Stimulated activated naive B cell treated with anti-CD40 and anti-IgM and Interleukin-4, amounts not matched to agents 10 μg/mL and 1 μg/mL and 100 μg/mL, for 72 hours (primary cell): Measurements from ENCODE around the gene GPC1.

Experiments
- ATAC-seq, 2 donors: fragments of 150-1000 bp; cut with Tn5 transposase; replicated peaks; 2 replicates each; pipeline ENCODE4 v1.10.0; 2021; ENCODE audit warnings: moderate library complexity in 1 of 2
- DNase-seq: peaks from one replicate; pipeline ENCODE4 v3.0.0; 2021
- H3K27ac Mint-ChIP-seq: one replicate; pipeline ENCODE4 v1.8.0; 2022; ENCODE audit warnings: mild to moderate bottlenecking, mixed read lengths
- H3K27me3 Mint-ChIP-seq, 2 donors: one replicate each; pipeline ENCODE4 v1.8.0; 2022; ENCODE audit warnings: mixed read lengths in 2 of 2
- H3K36me3 Mint-ChIP-seq, 2 donors: one replicate each; pipeline ENCODE4 v1.8.0; 2022; ENCODE audit warnings: mixed read lengths in 2 of 2, mild to moderate bottlenecking in 1 of 2
- H3K4me1 Mint-ChIP-seq, 2 donors: one replicate each; pipeline ENCODE4 v1.8.0; 2022; ENCODE audit warnings: mixed read lengths in 2 of 2, mild to moderate bottlenecking in 1 of 2
- H3K4me3 Mint-ChIP-seq, 2 donors: one replicate each; pipeline ENCODE4 v1.8.0; 2022; ENCODE audit warnings: mild to moderate bottlenecking in 2 of 2, mixed read lengths in 2 of 2, moderate library complexity in 1 of 2
- H3K9me3 Mint-ChIP-seq, 2 donors: one replicate each; pipeline ENCODE4 v1.8.0; 2022; ENCODE audit warnings: mixed read lengths in 2 of 2, mild to moderate bottlenecking in 1 of 2

Gene GPC1

GRCh38 chr2:240436683-240437550, 1.5 kb downstream of the GPC1 start:
- Mint-ChIP-seq H3K27ac (no peak overlapping the region), H3K4me1 (peaks cover 14 to 33% of the 10 kb centered on the region in 2 donors), H3K27me3 (peaks cover 38 to 56% of the 10 kb centered on the region in 2 donors), H3K4me3 (peak overlapping the region; percentile 61 to 62), H3K36me3 (no peaks in the 10 kb centered on the region), H3K9me3 (no peaks in the 10 kb centered on the region)
- ATAC-seq (no peak), DNase-seq (no peak)

- no peak for DNase-seq
- peaks cover 33 to 51% of the 10 kb centered on the region in 2 donors for H3K27me3 Mint-ChIP-seq
- no peak overlapping the region for H3K4me3 Mint-ChIP-seq
- ATAC-seq: no peak
- no peaks in the 10 kb centered on the region for H3K9me3 Mint-ChIP-seq
- peaks cover 14 to 33% of the 10 kb centered on the region in 2 donors for H3K4me1 Mint-ChIP-seq
- no peaks in the 10 kb centered on the region for H3K36me3 Mint-ChIP-seq
- H3K27ac Mint-ChIP-seq: no peak overlapping the region
Observed at GRCh38 chr2:240437551-240437860, 2.0 kb downstream of the GPC1 start.

- peak; percentile 44 to 55 for ATAC-seq
- Mint-ChIP-seq H3K27ac (no peak overlapping the region), H3K27me3 (peaks cover 26 to 44% of the 10 kb centered on the region in 2 donors), H3K4me1 (peaks cover 14 to 33% of the 10 kb centered on the region in 2 donors), H3K9me3 (no peaks in the 10 kb centered on the region), H3K36me3 (no peaks in the 10 kb centered on the region), H3K4me3 (peak overlapping the region in 1 of 2 donors; percentile 9)
- peak; percentile 37 for DNase-seq
Observed at GRCh38 chr2:240437861-240438809, 2.7 kb downstream of the GPC1 start.

DNA sequence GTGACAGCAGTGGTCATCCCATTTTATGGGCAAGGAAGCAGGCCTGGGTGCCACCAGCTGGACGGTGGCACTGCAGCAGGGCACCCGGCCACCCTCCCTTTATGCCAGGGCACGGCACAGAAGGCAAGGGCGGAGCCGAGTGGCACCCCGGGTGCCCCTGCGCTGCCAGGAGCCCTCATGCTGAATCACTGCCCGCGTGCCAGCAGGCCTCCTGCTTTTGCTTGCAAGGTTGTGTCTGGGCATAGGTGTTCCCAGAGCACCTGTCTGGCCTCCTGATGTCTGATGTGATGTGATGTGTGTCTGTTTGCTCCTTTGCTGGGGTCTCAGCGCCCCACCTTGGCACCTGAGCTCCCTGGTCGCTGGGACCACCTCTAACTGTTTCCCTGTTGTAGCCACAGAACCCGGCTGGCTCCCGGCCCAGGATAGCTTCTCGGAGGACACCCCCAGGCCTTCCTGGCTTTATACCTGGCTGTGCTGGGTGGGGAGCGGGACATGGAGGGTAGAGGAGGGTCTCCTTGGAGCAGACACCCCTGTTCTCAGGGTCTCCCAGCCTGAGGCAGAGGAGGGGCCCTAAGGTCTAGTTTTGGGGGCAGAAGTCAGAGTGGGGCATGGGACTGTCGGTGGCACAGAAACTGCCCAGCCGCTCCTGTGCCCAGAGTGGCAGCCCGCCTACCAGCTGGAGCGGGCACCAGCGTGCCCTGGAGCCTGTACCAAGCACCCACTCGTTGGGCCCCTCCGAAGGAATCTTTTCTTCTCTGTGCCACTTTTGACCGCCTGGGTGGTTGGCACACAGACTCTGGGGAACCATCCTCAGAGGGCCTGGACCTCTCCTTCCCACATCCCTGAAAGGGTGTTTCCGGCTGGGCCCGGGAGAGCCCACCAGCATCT, 3.6 kb downstream of the GPC1 start:
- Mint-ChIP-seq H3K36me3 (no peaks in the 10 kb centered on the region), H3K9me3 (no peaks in the 10 kb centered on the region), H3K4me1 (peaks cover 12 to 29% of the 10 kb centered on the region in 2 donors), H3K27me3 (peaks cover 20 to 35% of the 10 kb centered on the region in 2 donors), H3K27ac (no peak overlapping the region), H3K4me3 (no peak overlapping the region)
- DNase-seq: no peak
- ATAC-seq: no peak

DNA sequence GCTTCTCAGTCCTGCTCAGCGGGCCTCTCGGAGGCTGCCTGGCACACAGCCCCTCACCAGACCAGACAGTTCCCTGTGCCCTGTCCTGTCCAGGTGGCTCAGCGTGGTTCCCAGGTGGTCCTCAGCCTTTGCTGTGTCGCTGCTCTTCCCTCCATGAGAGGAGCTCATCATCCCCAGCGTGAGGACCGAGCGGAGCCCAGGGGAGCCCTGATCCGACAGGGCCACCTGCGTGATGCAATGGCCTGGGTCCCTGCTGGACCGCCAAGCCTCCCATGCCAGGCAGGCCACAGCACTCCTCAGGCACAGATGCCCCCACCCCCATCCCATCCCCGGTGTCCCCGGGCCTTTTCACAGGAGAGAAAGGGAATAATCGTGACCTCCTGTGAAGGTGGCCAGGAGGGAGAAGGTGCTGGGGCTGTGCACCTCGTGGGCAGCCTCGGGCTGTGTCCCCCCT, 4.3 kb downstream of the GPC1 start:
- Mint-ChIP-seq H3K4me1 (peaks cover 10 to 23% of the 10 kb centered on the region in 2 donors), H3K27me3 (peaks cover 20 to 37% of the 10 kb centered on the region in 2 donors), H3K4me3 (no peak overlapping the region), H3K36me3 (no peaks in the 10 kb centered on the region), H3K27ac (no peak overlapping the region), H3K9me3 (no peaks in the 10 kb centered on the region)
- no peak for DNase-seq
- no peak for ATAC-seq

DNA sequence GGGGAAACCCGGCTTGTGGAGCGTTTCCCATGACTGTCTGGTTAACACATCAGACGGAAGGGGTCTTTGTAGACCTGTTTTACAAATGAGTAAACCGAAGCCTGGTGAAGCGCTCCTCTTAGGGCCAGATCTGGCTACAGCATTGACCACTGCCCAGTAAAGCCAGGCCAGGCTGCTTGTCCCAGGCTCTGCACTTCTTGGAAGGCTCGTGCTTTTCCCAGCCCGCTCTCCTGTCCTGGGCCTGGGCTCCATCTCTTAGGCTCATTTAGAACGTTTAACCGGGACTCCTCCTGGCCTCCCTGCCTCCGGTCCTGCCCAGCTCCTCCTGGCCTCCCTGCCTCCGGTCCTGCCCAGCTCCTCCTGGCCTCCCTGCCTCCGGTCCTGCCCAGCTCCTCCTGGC, 4.8 kb downstream of the GPC1 start:
- ATAC-seq (no peak), DNase-seq (no peak)
- Mint-ChIP-seq H3K27me3 (peaks cover 24 to 42% of the 10 kb centered on the region in 2 donors), H3K9me3 (no peaks in the 10 kb centered on the region), H3K27ac (no peak overlapping the region), H3K36me3 (no peaks in the 10 kb centered on the region), H3K4me3 (no peak overlapping the region), H3K4me1 (peaks cover 9 to 22% of the 10 kb centered on the region in 2 donors)

DNA sequence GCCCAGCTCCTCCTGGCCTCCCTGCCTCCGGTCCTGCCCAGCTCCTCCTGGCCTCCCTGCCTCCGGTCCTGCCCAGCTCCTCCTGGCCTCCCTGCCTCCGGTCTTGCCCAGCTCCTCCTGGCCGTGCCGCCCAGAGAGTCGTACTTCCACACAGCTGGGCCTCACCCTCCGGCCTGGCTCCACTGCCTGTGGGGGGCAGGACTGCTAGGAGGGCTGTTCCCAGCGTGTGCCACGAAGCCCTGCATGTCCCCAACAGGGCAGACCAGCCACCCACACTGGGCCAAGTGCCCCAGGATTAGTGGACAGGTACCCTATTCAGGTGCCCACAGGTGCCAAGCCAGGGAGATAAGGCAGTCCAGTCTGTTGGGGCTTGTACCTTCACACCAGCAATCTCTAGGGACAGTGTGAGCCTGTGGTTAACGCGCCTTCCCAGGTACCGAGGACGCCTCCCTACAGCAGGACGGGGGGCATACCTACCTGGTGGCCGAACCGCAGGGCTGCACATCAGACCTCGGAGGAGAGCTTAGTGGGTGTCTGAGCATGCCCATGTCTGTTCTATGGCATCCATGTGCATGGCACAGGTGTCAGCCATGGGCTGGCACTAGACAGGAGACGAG, 5.3 kb downstream of the GPC1 start:
- peaks cover 25 to 43% of the 10 kb centered on the region in 2 donors for H3K27me3 Mint-ChIP-seq
- H3K27ac Mint-ChIP-seq: no peak overlapping the region
- DNase-seq (no peak), ATAC-seq (no peak)
- no peak overlapping the region for H3K4me3 Mint-ChIP-seq
- H3K36me3 Mint-ChIP-seq: no peaks in the 10 kb centered on the region
- no peaks in the 10 kb centered on the region for H3K9me3 Mint-ChIP-seq
- peaks cover 9 to 22% of the 10 kb centered on the region in 2 donors for H3K4me1 Mint-ChIP-seq

GRCh38 chr2:240441326-240441992, 6.0 kb downstream of the GPC1 start:
- ATAC-seq: no peak

DNA sequence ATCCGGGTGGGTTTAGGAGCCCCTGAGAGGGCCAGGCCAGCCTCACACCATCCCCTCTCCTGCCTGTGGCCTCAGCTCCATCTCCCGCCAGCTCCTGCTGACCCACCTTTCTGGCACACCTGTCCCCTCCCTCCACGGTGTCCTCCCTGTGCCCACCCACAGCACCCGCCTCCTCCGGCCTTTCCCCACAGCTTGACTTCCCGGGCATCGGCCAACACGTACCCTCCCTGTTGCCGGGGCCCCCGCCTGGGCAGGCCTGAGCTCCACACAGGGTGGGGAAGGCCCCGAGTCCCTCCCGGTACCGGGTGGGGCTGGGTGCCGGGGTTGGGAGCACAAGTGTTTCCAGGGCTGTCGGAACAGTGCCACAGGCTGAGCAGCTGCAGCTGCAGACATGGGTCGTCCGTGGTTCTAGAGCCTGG, 6.5 kb downstream of the GPC1 start:
- Mint-ChIP-seq H3K27me3 (peaks cover 25 to 46% of the 10 kb centered on the region in 2 donors), H3K36me3 (no peaks in the 10 kb centered on the region), H3K4me1 (peaks cover 7 to 16% of the 10 kb centered on the region in 2 donors), H3K4me3 (no peak overlapping the region), H3K9me3 (no peaks in the 10 kb centered on the region), H3K27ac (no peak overlapping the region)
- ATAC-seq (no peak), DNase-seq (no peak)

More at GRCh38 chr2:240441326-240441992, 6.0 kb downstream of the GPC1 start:
- Mint-ChIP-seq H3K9me3 (no peaks in the 10 kb centered on the region), H3K27me3 (peaks cover 25 to 44% of the 10 kb centered on the region in 2 donors), H3K27ac (no peak overlapping the region), H3K4me1 (peaks cover 9 to 22% of the 10 kb centered on the region in 2 donors), H3K36me3 (no peaks in the 10 kb centered on the region), H3K4me3 (no peak overlapping the region)
- DNase-seq: no peak

- ATAC-seq (no peak), DNase-seq (no peak)
- Mint-ChIP-seq H3K27me3 (peaks cover 22 to 44% of the 10 kb centered on the region in 2 donors), H3K4me1 (peaks cover 3 to 6% of the 10 kb centered on the region in 2 donors), H3K27ac (no peak overlapping the region), H3K4me3 (no peak overlapping the region), H3K9me3 (no peaks in the 10 kb centered on the region), H3K36me3 (no peaks in the 10 kb centered on the region)
Observed at GRCh38 chr2:240442891-240443715, 7.6 kb downstream of the GPC1 start.

GRCh38 chr2:240443891-240444301, 8.4 kb downstream of the GPC1 start:
- Mint-ChIP-seq H3K27ac (no peak overlapping the region), H3K4me1 (no peaks in the 10 kb centered on the region), H3K27me3 (peaks cover 21 to 42% of the 10 kb centered on the region in 2 donors), H3K9me3 (no peaks in the 10 kb centered on the region), H3K36me3 (no peaks in the 10 kb centered on the region), H3K4me3 (no peak overlapping the region)
- no peak for ATAC-seq
- no peak for DNase-seq

DNA sequence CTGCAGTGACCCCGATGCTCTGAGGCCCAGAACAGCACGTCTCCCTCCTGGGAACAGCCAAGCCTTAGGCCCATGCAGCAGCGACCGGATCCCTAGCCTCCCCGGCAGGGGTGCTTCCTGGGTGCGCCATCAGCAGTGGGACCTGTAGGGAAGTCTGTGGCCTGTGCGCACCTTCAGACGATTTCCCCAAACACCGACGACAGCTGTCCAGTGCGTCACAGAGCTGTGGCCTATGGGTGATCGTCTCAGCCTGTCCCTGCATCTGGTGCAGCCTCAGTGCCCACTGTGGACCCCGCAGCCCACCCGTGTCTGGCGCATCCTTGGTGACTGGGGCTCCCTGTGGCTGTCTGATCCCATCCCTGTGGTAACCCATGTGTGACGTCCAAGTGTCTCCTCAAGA, 9.0 kb downstream of the GPC1 start:
- peaks cover 22 to 44% of the 10 kb centered on the region in 2 donors for H3K27me3 Mint-ChIP-seq
- no peak for DNase-seq
- H3K4me3 Mint-ChIP-seq: no peak overlapping the region
- no peaks in the 10 kb centered on the region for H3K4me1 Mint-ChIP-seq
- no peak overlapping the region for H3K27ac Mint-ChIP-seq
- H3K36me3 Mint-ChIP-seq: no peaks in the 10 kb centered on the region
- H3K9me3 Mint-ChIP-seq: no peaks in the 10 kb centered on the region
- ATAC-seq: no peak
